HEK293T (cell line): ENCODE data around the gene LZTFL1.
"Not testable (repeated sequence)": the region's sequence is repeated elsewhere in the genome, so short reads cannot be mapped to it uniquely, and the experiment has no call there.

Source experiments
- CTCF ChIA-PET: fragments of 350-600 bp; formaldehyde crosslinking; extraction: SDS; loops from one replicate; lab custom pipeline; 2021; ENCODE audit warnings: antibody characterized with exemption, inconsistent platforms; lab: Yijun Ruan, JAX
- POLR2A ChIA-PET: fragments of 350-600 bp; formaldehyde crosslinking; extraction: SDS; loops from one replicate; lab custom pipeline; 2020; ENCODE audit warnings: antibody characterized with exemption, inconsistent platforms; lab: Yijun Ruan, JAX
- DNase-seq: peaks from one replicate; pipeline ENCODE4 v3.0.0; 2012; ENCODE audit warnings: mixed read lengths; ENCODE audit errors: extremely low spot score
- ARNT ChIP-seq: fragments of 450-650 bp; IDR thresholded peaks from 2 replicates; pipeline ENCODE4 v1.6.1; 2017; ENCODE audit warnings: mild to moderate bottlenecking
- BHLHE40 ChIP-seq: fragments of 450-650 bp; IDR thresholded peaks from 2 replicates; pipeline ENCODE4 v1.6.1; 2016; ENCODE audit warnings: mild to moderate bottlenecking, moderate library complexity, borderline replicate concordance
- CTBP1 ChIP-seq: fragments of 450-650 bp; IDR thresholded peaks from 2 replicates; pipeline ENCODE4 v1.6.1; 2016; ENCODE audit warnings: borderline replicate concordance
- ELF4 ChIP-seq: fragments of 450-650 bp; IDR thresholded peaks from 2 replicates; pipeline ENCODE4 v1.6.1; 2017; ENCODE audit warnings: antibody characterized with exemption
- FOXA1 ChIP-seq: fragments of 450-650 bp; IDR thresholded peaks from 2 replicates; pipeline ENCODE4 v1.6.1; 2016; ENCODE audit warnings: mild to moderate bottlenecking
- FOXK2 ChIP-seq: fragments of 450-650 bp; IDR thresholded peaks from 2 replicates; pipeline ENCODE4 v1.6.1; 2016; ENCODE audit warnings: mild to moderate bottlenecking
- FOXM1 ChIP-seq: fragments of 450-650 bp; IDR thresholded peaks from 2 replicates; pipeline ENCODE4 v1.6.1; 2017; ENCODE audit warnings: mild to moderate bottlenecking, borderline replicate concordance
- HDGF ChIP-seq: fragments of 450-650 bp; IDR thresholded peaks from 2 replicates; pipeline ENCODE4 v1.6.1; 2017; ENCODE audit warnings: antibody characterized with exemption, borderline replicate concordance
- L3MBTL2 ChIP-seq: fragments of 450-650 bp; conservative IDR thresholded peaks from 2 replicates; pipeline ENCODE4 v1.6.1; 2016; ENCODE audit warnings: mild to moderate bottlenecking
- LEF1 ChIP-seq: fragments of 450-650 bp; IDR thresholded peaks from 2 replicates; pipeline ENCODE4 v1.6.1; 2017; ENCODE audit warnings: mild to moderate bottlenecking, borderline replicate concordance
- NFRKB ChIP-seq: fragments of 450-650 bp; IDR thresholded peaks from 2 replicates; pipeline ENCODE4 v1.6.1; 2016; ENCODE audit warnings: mild to moderate bottlenecking, moderate library complexity
- PKNOX1 ChIP-seq: fragments of 450-650 bp; IDR thresholded peaks from 2 replicates; pipeline ENCODE4 v1.6.1; 2016
- SP1 ChIP-seq: fragments of 450-650 bp; IDR thresholded peaks from 2 replicates; pipeline ENCODE4 v1.6.1; 2017
- SUZ12 ChIP-seq: fragments of 450-650 bp; IDR thresholded peaks from 2 replicates; pipeline ENCODE4 v1.6.1; 2016; ENCODE audit warnings: mild to moderate bottlenecking
- TARDBP ChIP-seq: fragments of 450-650 bp; IDR thresholded peaks from 2 replicates; pipeline ENCODE4 v1.6.1; 2016
- ZNF384 ChIP-seq: fragments of 450-650 bp; IDR thresholded peaks from 2 replicates; pipeline ENCODE4 v1.6.1; 2016

Gene LZTFL1

GRCh38 chr3:45860481-45860880 is 18.6 kb upstream of the LZTFL1 start:
- ChIA-PET POLR2A (no interaction called here), CTCF (no interaction called here)
- DNase-seq = no peak
- TF ChIP-seq FOXM1 = no peak
- TF ChIP-seq FOXA1 = no peak
- TF ChIP-seq ARNT = no peak
- no peak for TF ChIP-seq BHLHE40
- TF ChIP-seq CTBP1 = no peak

GRCh38 chr3:45858809-45859543 is 17.1 kb upstream of the LZTFL1 start:
- CTCF ChIA-PET = no interaction called here
- no peak for DNase-seq
- TF ChIP-seq CTBP1 (no peak), LEF1 (no peak), TARDBP (no peak), SUZ12 (no peak), NFRKB (no peak), ELF4 (no peak), BHLHE40 (no peak), ARNT (no peak), ZNF384 (no peak), L3MBTL2 (no peak), HDGF (no peak), PKNOX1 (no peak), FOXA1 (no peak), FOXK2 (no peak), SP1 (no peak), FOXM1 (no peak)
- POLR2A ChIA-PET = no interaction called here

- DNase-seq, CTCF ChIA-PET, POLR2A ChIA-PET: not testable (repeated sequence)
Measured at GRCh38 chr3:45857024-45857423, 15.1 kb upstream of the LZTFL1 start.

GRCh38 chr3:45856323-45856722 is 14.4 kb upstream of the LZTFL1 start:
- POLR2A ChIA-PET, DNase-seq, CTCF ChIA-PET: not testable (repeated sequence)

GRCh38 chr3:45852828-45853227 is 10.9 kb upstream of the LZTFL1 start:
- TF ChIP-seq BHLHE40 = no peak
- ChIA-PET CTCF (no interaction called here), POLR2A (no interaction called here)
- no peak for DNase-seq

- ChIA-PET POLR2A (no interaction called here), CTCF (no interaction called here)
- TF ChIP-seq ELF4 = no peak
- TF ChIP-seq PKNOX1 = no peak
- TF ChIP-seq SUZ12 = no peak
- no peak for TF ChIP-seq SP1
- no peak for DNase-seq
Measured at GRCh38 chr3:45848392-45848791, 6.5 kb upstream of the LZTFL1 start.

GRCh38 chr3:45844616-45845015 is 2.7 kb upstream of the LZTFL1 start:
- ChIA-PET POLR2A (no interaction called here), CTCF (no interaction called here)
- TF ChIP-seq PKNOX1 (no peak), TARDBP (no peak), ZNF384 (no peak), SUZ12 (no peak), LEF1 (no peak), ELF4 (no peak), NFRKB (no peak), FOXK2 (no peak), HDGF (no peak), ARNT (no peak)
- no peak for DNase-seq

GRCh38 chr3:45842851-45843625 is 1.1 kb upstream of the LZTFL1 start:
- no peak for TF ChIP-seq CTBP1

More at GRCh38 chr3:45842851-45843625, 1.1 kb upstream of the LZTFL1 start:
- ChIA-PET POLR2A (interaction anchor here (1.1 to 1.3 kb wide), 2 partner anchors 8 to 77 kb away, joined by 3 read pairs; no protein-coding TSS in a partner anchor), CTCF (no interaction called here)
- DNase-seq = no peak
